Measurements from ENCODE around the gene RDX. TPM values are rescaled to one million over a fixed set of nuclear protein-coding genes. Genes with fewer than 3 reads are reported as not detected.

The RDX gene
- total and polyA plus RNA-seq, 2 of the 13 experiments (the other 11 are each of a cell fraction or from before 2014, with no cell fraction given), result 20.7 to 63.1 TPM

DNA sequence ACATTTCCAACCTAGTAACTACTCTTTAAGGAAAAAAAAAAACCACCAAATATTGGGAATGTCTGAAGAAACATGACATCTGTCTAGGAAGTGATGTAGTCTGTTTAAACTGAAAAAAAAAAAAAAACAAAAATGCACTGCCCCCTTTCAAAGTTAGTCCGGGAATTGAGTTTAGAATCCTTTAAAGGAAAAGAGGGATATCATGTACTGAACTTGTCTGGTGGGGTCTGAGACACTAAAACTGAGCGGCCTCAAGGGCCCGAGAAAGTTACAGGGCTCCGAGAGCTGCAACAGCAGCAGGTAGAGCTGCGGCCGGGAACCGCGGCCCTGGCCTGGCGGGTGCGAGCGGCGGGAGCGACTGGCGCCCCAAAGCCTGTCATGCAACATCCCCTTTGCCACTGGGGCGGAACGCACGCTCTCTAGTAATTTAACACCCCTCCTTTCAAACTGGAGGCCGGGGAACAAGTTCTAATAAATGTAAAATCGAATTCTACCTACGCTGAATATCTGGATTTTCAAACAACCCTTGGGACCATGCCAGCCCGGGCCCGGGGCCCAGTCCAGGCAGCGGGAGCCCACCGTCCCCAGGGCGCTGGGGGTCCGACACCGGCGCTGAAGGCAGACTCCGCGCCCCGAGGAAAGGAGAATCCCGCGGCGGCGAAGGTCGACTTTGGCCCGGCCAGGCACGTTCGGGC is 736 bp downstream of the RDX start (continued):
- TF ChIP-seq, protein P1, sequence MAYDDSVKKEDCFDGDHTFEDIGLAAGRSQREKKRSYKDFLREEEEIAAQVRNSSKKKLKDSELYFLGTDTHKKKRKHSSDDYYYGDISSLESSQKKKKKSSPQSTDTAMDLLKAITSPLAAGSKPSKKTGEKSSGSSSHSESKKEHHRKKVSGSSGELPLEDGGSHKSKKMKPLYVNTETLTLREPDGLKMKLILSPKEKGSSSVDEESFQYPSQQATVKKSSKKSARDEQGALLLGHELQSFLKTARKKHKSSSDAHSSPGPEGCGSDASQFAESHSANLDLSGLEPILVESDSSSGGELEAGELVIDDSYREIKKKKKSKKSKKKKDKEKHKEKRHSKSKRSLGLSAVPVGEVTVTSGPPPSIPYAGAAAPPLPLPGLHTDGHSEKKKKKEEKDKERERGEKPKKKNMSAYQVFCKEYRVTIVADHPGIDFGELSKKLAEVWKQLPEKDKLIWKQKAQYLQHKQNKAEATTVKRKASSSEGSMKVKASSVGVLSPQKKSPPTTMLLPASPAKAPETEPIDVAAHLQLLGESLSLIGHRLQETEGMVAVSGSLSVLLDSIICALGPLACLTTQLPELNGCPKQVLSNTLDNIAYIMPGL (CRISPR knock-in tag; IDR thresholded peaks at IDR 0.05; ENCODE audit: borderline replicate concordance in 1 of 2, low read depth in 1 of 2), result peak in 1 of 2 experiments; percentile 49; a peak in 1 of 4 replicates
- TF ChIP-seq E2F5 (CRISPR knock-in tag; conservative IDR thresholded peaks at IDR 0.05) (peak; percentile 5; the same call in 1 of the 2 replicates), ZNF556 (CRISPR knock-in tag; IDR thresholded peaks at IDR 0.05; ENCODE audit: borderline replicate concordance) (no peak), MBD4 (IDR thresholded peaks at IDR 0.05; ENCODE audit: borderline replicate concordance, low read length) (no peak), XRCC5 (optimal IDR thresholded peaks at IDR 0.05; ENCODE audit: low read length) (peak; percentile 12), RXRB (CRISPR knock-in tag; IDR thresholded peaks at IDR 0.05; ENCODE audit: borderline replicate concordance) (no peak), ZNF292 (CRISPR knock-in tag; IDR thresholded peaks at IDR 0.05; ENCODE audit: borderline replicate concordance, low read depth) (0 out of 2 replicates have a peak, but pooled peaks have one; percentile 32), ZNF619 (CRISPR knock-in tag; IDR thresholded peaks at IDR 0.05) (no peak), KLF16 (CRISPR knock-in tag; IDR thresholded peaks at IDR 0.05) (no peak), ZNF530 (CRISPR knock-in tag; IDR thresholded peaks at IDR 0.05; ENCODE audit: low read depth) (no peak), MAFF (IDR thresholded peaks at IDR 0.05; ENCODE audit: low read depth, low read length) (no peak)
- TF ChIP-seq, protein P2, sequence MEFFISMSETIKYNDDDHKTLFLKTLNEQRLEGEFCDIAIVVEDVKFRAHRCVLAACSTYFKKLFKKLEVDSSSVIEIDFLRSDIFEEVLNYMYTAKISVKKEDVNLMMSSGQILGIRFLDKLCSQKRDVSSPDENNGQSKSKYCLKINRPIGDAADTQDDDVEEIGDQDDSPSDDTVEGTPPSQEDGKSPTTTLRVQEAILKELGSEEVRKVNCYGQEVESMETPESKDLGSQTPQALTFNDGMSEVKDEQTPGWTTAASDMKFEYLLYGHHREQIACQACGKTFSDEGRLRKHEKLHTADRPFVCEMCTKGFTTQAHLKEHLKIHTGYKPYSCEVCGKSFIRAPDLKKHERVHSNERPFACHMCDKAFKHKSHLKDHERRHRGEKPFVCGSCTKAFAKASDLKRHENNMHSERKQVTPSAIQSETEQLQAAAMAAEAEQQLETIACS (CRISPR knock-in tag; IDR thresholded peaks at IDR 0.05), result 0 out of 2 replicates have a peak, but pooled peaks have one; percentile 49
- TF ChIP-seq, protein P3, sequence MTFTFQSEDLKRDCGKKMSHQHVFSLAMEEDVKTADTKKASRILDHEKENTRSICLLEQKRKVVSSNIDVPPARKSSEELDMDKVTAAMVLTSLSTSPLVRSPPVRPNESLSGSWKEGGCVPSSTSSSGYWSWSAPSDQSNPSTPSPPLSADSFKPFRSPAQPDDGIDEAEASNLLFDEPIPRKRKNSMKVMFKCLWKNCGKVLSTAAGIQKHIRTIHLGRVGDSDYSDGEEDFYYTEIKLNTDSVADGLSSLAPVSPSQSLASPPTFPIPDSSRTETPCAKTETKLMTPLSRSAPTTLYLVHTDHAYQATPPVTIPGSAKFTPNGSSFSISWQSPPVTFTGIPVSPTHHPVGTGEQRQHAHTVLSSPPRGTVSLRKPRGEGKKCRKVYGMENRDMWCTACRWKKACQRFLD (CRISPR knock-in tag; IDR thresholded peaks at IDR 0.05; ENCODE audit: borderline replicate concordance), result 0 out of 2 replicates have a peak, but pooled peaks have one; percentile 45
- TF ChIP-seq, protein P4, sequence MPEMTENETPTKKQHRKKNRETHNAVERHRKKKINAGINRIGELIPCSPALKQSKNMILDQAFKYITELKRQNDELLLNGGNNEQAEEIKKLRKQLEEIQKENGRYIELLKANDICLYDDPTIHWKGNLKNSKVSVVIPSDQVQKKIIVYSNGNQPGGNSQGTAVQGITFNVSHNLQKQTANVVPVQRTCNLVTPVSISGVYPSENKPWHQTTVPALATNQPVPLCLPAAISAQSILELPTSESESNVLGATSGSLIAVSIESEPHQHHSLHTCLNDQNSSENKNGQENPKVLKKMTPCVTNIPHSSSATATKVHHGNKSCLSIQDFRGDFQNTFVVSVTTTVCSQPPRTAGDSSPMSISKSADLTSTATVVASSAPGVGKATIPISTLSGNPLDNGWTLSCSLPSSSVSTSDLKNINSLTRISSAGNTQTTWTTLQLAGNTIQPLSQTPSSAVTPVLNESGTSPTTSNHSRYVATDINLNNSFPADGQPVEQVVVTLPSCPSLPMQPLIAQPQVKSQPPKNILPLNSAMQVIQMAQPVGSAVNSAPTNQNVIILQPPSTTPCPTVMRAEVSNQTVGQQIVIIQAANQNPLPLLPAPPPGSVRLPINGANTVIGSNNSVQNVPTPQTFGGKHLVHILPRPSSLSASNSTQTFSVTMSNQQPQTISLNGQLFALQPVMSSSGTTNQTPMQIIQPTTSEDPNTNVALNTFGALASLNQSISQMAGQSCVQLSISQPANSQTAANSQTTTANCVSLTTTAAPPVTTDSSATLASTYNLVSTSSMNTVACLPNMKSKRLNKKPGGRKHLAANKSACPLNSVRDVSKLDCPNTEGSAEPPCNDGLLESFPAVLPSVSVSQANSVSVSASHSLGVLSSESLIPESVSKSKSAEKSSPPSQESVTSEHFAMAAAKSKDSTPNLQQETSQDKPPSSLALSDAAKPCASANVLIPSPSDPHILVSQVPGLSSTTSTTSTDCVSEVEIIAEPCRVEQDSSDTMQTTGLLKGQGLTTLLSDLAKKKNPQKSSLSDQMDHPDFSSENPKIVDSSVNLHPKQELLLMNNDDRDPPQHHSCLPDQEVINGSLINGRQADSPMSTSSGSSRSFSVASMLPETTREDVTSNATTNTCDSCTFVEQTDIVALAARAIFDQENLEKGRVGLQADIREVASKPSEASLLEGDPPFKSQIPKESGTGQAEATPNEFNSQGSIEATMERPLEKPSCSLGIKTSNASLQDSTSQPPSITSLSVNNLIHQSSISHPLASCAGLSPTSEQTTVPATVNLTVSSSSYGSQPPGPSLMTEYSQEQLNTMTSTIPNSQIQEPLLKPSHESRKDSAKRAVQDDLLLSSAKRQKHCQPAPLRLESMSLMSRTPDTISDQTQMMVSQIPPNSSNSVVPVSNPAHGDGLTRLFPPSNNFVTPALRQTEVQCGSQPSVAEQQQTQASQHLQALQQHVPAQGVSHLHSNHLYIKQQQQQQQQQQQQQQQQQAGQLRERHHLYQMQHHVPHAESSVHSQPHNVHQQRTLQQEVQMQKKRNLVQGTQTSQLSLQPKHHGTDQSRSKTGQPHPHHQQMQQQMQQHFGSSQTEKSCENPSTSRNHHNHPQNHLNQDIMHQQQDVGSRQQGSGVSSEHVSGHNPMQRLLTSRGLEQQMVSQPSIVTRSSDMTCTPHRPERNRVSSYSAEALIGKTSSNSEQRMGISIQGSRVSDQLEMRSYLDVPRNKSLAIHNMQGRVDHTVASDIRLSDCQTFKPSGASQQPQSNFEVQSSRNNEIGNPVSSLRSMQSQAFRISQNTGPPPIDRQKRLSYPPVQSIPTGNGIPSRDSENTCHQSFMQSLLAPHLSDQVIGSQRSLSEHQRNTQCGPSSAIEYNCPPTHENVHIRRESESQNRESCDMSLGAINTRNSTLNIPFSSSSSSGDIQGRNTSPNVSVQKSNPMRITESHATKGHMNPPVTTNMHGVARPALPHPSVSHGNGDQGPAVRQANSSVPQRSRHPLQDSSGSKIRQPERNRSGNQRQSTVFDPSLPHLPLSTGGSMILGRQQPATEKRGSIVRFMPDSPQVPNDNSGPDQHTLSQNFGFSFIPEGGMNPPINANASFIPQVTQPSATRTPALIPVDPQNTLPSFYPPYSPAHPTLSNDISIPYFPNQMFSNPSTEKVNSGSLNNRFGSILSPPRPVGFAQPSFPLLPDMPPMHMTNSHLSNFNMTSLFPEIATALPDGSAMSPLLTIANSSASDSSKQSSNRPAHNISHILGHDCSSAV (CRISPR knock-in tag; IDR thresholded peaks at IDR 0.05; ENCODE audit: borderline replicate concordance), result no peak

Data from HepG2 (cell line).